ENCODE results near the gene TSPAN9.

The TSPAN9 gene

GRCh38 chr12:3083241-3083920 is 6.2 kb downstream of the TSPAN9 start:
- no peak for DNase-seq (ENCODE audit: low read depth)
- no peak for TF ChIP-seq CTCF (IDR thresholded peaks at IDR 0.05; ENCODE audit: low read depth, low read length)
- no peak for TF ChIP-seq MYC (IDR thresholded peaks at IDR 0.05; ENCODE audit: low read depth, low read length)
- no peak for TF ChIP-seq POLR2A (IDR thresholded peaks at IDR 0.05; ENCODE audit: extremely low read depth, insufficient read length)
- TF ChIP-seq MAX (IDR thresholded peaks at IDR 0.05; ENCODE audit: low read depth, low read length), result no peak
- no peak overlapping the region for H3K4me3 ChIP-seq (ENCODE audit: low read depth, low read length)

GRCh38 chr12:3083921-3084347 is 6.8 kb downstream of the TSPAN9 start:
- no peak overlapping the region for H3K4me3 ChIP-seq (ENCODE audit: low read depth, low read length)
- DNase-seq (ENCODE audit: low read depth), result no peak
- TF ChIP-seq POLR2A (IDR thresholded peaks at IDR 0.05; ENCODE audit: extremely low read depth, insufficient read length) (no peak), MAX (IDR thresholded peaks at IDR 0.05; ENCODE audit: low read depth, low read length) (no peak), CTCF (IDR thresholded peaks at IDR 0.05; ENCODE audit: low read depth, low read length) (no peak), MYC (IDR thresholded peaks at IDR 0.05; ENCODE audit: low read depth, low read length) (no peak)

GRCh38 chr12:3084742-3085141 is 7.6 kb downstream of the TSPAN9 start:
- no peak for DNase-seq (ENCODE audit: low read depth)
- no peak overlapping the region for H3K4me3 ChIP-seq (ENCODE audit: low read depth, low read length)

GRCh38 chr12:3085341-3086139 is 8.4 kb downstream of the TSPAN9 start:
- TF ChIP-seq POLR2A (IDR thresholded peaks at IDR 0.05; ENCODE audit: extremely low read depth, insufficient read length) (no peak), MYC (IDR thresholded peaks at IDR 0.05; ENCODE audit: low read depth, low read length) (no peak), CTCF (IDR thresholded peaks at IDR 0.05; ENCODE audit: low read depth, low read length) (no peak), MAX (IDR thresholded peaks at IDR 0.05; ENCODE audit: low read depth, low read length) (no peak)
- DNase-seq (ENCODE audit: low read depth), result no peak
- no peak overlapping the region for H3K4me3 ChIP-seq (ENCODE audit: low read depth, low read length)

More at GRCh38 chr12:3084742-3085141, 7.6 kb downstream of the TSPAN9 start:
- TF ChIP-seq CTCF (IDR thresholded peaks at IDR 0.05; ENCODE audit: low read depth, low read length) (no peak), MAX (IDR thresholded peaks at IDR 0.05; ENCODE audit: low read depth, low read length) (no peak), MYC (IDR thresholded peaks at IDR 0.05; ENCODE audit: low read depth, low read length) (no peak), POLR2A (IDR thresholded peaks at IDR 0.05; ENCODE audit: extremely low read depth, insufficient read length) (no peak)

GRCh38 chr12:3086211-3086610 is 9.0 kb downstream of the TSPAN9 start:
- DNase-seq (ENCODE audit: low read depth), result no peak
- TF ChIP-seq POLR2A (IDR thresholded peaks at IDR 0.05; ENCODE audit: extremely low read depth, insufficient read length), result no peak
- no peak for TF ChIP-seq CTCF (IDR thresholded peaks at IDR 0.05; ENCODE audit: low read depth, low read length)
- TF ChIP-seq MYC (IDR thresholded peaks at IDR 0.05; ENCODE audit: low read depth, low read length), result no peak
- no peak for TF ChIP-seq MAX (IDR thresholded peaks at IDR 0.05; ENCODE audit: low read depth, low read length)
- H3K4me3 ChIP-seq (ENCODE audit: low read depth, low read length), result no peak overlapping the region

All from NB4 (cell line).